NCI-H524 (cell line): ENCODE data around the gene ZIC5.

ENCODE experiments used
- DNase-seq, 2 experiments: peaks; one replicate each; lab custom pipeline; 2025; lab: John Stamatoyannopoulos, UW

Gene ZIC5

DNA sequence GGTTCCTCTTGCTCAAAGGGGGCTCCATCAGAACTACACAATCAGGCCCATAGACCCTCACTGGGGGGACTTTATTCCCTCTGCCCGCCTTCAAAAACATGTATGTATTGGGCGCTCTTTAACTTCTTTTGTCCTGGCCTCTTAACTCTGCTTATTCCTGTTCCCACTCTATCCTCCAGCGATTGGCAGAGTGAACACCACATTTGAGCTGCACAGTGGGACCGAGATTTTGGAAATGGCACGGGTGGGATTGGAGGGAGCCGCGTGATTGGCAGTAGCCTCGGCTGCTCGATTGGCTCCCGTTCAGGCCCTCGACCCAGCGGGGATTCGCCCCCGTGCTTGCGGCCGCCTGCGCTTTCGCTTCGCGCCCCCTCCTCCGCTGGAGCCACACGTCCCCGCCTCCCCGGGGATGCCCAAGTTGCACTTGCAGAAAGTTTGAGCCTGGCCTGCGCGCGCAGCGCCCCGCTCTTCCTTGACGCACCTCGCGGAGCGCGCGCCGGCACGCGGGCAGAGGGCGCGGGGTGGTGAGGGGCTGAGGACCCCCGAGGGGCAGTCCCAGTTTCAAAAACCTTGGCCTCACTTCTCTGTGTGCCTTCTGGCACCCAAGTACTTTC, at the start of gene ZIC5:
ZIC5 (minus strand) TSS at position 192 of the 614 bp plus-strand sequence; CDS start at position 28, 164 bp downstream.
- DNase-seq, result peak; percentile 29 to 56

- no peak for DNase-seq
Measured at GRCh38 chr13:100019780-100020356, 48.3 kb upstream of the ZIC5 start.

- no peak for DNase-seq
Measured at GRCh38 chr13:100014621-100015020, 43.1 kb upstream of the ZIC5 start.

DNA sequence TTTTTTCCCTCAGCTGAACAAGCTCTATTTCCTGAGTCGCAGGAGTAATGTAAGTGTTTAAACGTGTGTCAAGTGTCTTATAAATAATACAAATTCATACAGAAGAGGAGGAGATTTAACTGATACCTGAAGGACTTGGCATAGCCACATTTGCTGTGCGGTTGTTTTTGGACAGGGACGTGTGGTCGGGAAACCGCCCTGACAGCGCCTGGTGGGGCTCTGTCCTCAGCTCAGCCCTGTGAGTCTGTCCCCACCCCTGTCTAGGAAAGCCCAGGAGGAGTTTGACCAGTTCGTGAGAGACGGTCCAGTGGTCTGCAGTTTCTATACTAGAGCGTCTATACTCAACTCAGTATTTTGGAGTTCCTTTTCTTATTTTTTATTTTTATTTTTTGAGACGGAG, 26.7 kb upstream of the ZIC5 start:
- DNase-seq, result no peak

GRCh38 chr13:99997702-99998214, 26.2 kb upstream of the ZIC5 start:
- no peak for DNase-seq

DNA sequence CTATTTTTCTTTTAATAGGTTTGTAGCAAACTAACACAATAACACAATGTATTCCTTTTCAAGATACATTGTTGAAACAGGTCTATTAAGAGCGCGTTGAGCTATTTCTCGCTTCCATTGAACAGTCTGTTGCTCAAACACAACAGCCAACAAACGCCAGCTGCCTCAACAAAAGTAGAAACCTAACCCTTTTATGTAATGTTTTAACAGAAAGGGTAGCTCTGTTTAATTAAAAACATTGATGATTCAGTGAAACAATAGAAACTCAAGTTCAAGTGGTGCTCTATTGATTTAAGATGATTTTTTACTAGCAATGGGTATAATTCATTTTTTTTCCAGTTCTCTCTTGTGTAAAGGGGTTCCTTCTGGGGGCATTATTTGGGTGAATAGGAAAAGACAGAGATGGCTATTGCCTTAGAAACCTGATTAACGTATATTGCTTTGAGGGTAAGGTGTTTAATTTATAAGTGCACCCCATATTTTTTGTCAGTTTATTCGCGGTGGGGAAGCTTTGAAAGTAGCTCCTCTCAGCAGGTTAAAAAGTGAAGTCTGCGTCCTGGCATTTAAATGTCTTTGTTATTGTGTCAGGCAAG, 24.9 kb upstream of the ZIC5 start:
- no peak for DNase-seq

DNA sequence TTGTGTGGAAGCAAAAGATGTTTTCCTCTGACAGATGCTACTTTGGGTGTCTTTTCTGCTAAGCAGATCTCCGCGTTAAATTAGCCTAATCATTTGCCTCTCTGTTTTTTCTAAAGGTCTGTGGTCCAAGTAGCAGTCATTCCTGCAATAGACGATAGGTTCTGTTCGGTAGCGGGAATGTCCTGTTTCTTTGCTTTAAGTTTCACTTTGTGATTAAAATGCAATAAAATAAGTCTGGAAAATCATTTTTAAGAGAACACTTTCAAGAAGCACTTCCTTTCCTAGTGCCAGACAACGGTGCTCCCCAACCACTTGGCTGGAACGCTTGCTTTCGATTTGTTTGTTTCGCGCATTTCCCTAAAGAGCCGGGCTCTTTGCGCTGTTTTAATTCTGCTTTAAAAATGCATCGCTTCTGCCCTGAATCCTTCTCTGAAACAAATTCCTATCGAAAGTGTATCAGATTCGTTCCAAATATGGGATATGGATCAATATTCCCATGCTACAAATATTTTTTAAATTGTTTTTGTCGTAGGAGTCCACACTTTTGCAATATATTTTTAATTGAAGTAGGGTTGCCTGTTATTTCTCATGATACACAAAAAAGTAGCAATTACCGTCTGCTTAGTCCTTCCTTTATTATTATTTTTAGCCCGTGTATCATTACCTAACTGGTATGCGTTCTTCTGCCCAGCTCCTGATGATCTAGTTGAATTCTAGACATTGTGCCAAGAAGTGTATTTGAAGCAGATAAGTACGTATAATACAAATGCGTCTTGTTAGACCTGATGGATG, 24.2 kb upstream of the ZIC5 start:
- peak in 1 of 2 experiments; percentile 46 for DNase-seq

GRCh38 chr13:99995104-99995588, 23.6 kb upstream of the ZIC5 start:
- no peak for DNase-seq

GRCh38 chr13:99994638-99995020, 23.1 kb upstream of the ZIC5 start:
- no peak for DNase-seq

DNA sequence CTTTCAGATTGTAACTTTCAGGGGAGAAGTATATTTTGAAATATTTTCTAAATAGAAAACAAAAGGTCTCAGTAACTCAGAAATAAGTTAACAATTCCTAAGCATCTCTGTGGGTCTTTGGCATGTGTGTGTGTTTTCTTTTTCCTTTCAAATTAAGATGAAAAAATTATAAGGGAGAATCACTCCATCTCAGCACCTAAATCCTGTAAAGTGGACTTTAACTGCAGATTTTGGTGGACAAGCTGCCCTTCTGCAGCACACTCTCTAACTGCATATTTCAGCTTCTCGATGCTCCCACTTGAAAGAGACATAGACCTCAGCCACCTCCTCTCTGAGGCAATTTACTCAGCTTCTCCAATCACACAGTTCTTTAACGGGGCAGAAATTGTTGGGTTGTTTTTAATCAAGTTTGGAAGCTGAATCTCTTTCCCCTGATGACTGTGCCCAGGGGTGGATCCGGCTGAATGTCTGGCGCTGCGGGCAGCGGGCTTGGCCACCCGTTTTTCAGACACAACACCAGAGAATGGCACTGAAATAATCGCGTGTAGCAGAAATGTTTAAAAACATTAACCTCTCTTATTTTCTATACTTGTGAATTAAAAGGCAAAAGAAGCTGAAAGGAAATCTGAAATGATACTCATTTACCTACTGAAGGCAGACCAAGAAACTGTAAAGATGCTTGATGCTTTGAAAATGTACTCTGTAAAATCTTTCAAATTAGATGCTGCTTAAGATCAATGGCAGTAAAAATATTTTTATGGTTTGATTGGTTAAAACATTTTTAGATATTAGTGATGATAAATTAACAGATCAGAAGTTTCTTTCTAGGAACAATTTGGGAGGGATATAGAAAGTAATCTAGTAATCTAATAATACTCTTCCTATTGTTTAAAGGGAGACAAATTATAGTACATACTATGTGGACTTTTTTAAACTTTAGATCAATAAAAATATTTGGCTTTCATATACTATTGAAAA, 22.4 kb upstream of the ZIC5 start:
- no peak for DNase-seq

DNA sequence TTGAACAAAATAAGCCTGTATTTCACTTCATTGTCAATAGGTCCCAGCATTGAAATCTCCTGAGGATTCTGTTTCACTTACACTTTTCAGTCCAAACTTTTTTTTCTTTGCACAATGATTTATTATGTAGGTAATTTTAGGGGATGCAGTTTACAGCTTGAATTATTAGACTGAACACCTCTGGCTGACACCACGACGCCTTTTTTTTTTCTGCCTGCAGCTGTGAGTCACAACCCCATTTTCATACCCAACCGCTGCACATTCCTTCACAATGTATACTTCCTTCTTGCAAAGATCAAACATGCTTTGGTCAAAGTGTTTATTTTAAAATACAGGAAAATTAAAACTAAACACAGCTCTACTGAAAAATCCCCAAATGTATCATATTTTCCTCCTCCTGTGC, 21.4 kb upstream of the ZIC5 start:
- no peak for DNase-seq

DNA sequence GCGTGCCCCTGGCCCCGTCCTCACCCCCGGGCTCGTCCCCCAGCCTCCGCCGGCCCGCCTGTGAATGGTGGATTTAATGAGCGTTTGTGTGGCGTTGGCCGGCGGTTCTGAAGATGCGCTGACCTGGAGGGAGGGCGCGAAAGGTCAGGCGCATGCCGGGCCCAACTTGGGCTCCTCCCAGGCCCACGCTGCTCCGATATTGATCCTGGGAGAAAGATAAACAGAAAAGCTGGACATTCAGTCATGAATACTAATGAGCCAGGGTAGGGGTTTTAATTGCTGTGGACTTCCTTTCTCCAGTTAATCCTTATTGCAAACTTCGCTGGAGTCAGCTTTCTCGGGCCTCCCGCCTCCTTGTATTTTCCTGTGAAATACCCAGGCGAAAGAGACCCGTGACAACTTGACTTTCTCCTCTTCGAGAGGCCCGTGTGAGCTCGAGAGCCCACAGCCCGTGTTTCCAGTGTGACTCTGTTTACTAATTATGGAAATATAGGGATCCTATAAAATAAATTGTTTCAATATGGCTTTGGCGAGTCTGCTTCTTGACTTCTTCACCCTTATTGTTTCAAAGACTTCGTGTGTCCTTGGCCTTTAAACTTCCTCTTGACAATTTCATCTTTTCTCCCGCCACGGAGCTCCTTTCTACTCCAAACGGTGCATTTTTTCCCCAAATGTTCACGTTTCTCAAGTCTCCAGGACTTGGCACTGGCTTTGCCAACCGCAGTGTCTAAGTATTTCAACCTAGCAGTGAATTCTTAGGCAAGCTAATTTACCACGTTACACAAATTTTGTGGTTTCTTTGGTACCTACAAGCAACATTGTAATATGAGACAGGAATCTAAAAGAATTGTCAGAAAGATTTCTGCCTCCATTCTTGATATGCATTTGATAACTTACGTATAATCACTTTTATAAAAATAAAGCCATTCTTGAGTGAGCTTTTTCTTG, 20.5 kb upstream of the ZIC5 start:
- DNase-seq, result no peak

GRCh38 chr13:99991013-99991827, 19.7 kb upstream of the ZIC5 start:
- no peak for DNase-seq

DNA sequence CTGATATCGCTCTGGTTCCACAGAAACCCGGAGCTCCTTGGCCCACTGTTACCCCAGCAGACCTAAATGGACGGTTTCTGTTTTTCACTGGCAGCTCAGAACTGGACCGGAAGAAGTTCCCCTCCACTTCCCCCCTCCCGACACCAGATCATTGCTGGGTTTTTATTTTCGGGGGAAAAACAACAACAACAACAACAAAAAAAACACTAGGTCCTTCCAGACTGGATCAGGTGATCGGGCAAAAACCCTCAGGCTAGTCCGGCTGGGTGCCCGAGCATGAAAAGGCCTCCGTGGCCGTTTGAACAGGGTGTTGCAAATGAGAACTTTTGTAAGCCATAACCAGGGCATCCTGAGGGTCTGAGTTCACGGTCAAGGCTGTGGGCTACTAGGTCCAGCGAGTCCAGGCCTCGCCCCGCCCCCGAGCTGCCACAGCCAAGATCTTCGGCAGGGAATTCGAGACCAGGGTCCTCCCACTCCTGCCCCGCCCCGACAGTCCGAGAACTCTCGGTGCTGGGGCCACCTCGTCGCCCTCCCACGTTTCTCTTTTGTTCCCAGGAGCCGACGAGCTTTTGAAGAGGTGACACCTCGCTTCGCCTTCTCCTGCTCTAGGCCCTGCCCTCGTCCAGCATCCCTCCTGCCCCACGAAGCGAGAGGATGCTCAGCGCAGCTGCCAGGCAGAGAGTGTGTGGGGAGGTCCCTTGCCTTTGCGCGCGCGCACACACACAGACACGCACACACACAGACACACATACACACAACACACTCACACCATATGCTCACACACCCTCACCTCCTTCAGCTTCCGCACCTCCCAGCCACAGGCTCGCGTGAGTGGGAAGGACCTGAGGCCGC, 18.8 kb upstream of the ZIC5 start:
- no peak for DNase-seq

- DNase-seq, result no peak
Measured at GRCh38 chr13:99989276-99990125, 17.9 kb upstream of the ZIC5 start.

GRCh38 chr13:99988529-99989275, 17.1 kb upstream of the ZIC5 start:
- DNase-seq, result no peak
